Measurements from ENCODE around the gene USP15. TPM values are rescaled to one million over a fixed set of nuclear protein-coding genes. Genes with fewer than 3 reads are reported as not detected.

USP15 gene
- total and polyA plus RNA-seq, 2 of the 8 experiments (the other 6 are each of a cell fraction or from before 2014, with no cell fraction given), result 12.7 to 38.6 TPM

DNA sequence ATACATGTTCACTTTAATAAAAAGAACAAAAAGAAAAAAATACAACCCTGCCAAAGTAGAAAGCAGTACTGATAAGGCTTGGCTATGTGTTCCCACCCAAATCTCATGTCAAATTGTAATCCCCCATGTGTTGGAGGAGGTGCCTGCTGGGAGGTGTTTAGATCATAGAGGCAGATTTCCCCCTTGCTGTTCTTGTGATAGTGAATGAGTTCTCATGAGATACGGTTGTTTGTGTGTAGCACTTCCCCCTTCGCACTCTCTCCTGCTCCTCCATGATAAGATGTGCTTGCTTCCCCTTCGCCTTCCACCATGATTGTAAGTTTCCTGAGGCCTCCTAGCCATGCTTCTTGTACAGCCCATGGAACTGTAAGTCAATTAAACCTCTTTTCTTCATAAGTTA is 59.9 kb downstream of the USP15 start:
- no peaks in the 10 kb centered on the region for H3K4me1 ChIP-seq (replicated peaks in 1 of 4; ENCODE audit: control insufficient read depth in 3 of 4, insufficient read depth in 4 of 4, low read length in 3 of 4)
- no peak for DNase-seq (ENCODE audit: low read depth in 1 of 2, low spot score in 2 of 2)
- no peaks in the 10 kb centered on the region for H3K9me3 ChIP-seq (ENCODE audit: insufficient read depth in 2 of 2, low read depth in 1 of 2, low read length in 1 of 2)
- no peak overlapping the region for H4K91ac ChIP-seq (replicated peaks; ENCODE audit: insufficient read length, low read length)
- no peak overlapping the region for H4K8ac ChIP-seq (ENCODE audit: extremely low read depth, insufficient read depth, low read length)
- no peaks in the 10 kb centered on the region for H3K23me2 ChIP-seq (ENCODE audit: low read depth, low read length)
- no peak overlapping the region for H2BK120ac ChIP-seq (replicated peaks; ENCODE audit: low read depth, low read length)
- no peak overlapping the region for H3K4me2 ChIP-seq (ENCODE audit: insufficient read depth in 1 of 2, low read depth in 2 of 2, low read length in 2 of 2)
- H3K56ac ChIP-seq (replicated peaks; ENCODE audit: insufficient read length, low read depth, low read length), result no peak overlapping the region
- no peak overlapping the region for H3K4me3 ChIP-seq (ENCODE audit: extremely low read depth in 1 of 4, insufficient read depth in 2 of 4, low read depth in 3 of 4, low read length in 4 of 4)
- H4K5ac ChIP-seq (ENCODE audit: insufficient read length, low read depth, low read length), result no peak overlapping the region
- H3K18ac ChIP-seq (ENCODE audit: extremely low read depth, low read length), result no peak overlapping the region
- no peaks in the 10 kb centered on the region for H3K79me1 ChIP-seq (ENCODE audit: low read depth, low read length)
- H3K4ac ChIP-seq (replicated peaks; ENCODE audit: insufficient read length, low read depth, low read length), result no peak overlapping the region
- H2AFZ ChIP-seq (ENCODE audit: low read length), result no peak overlapping the region
- POLR2A ChIA-PET (ENCODE audit: partially characterized antibody), result no interaction called here
- H3K79me2 ChIP-seq (ENCODE audit: control insufficient read depth in 1 of 2, insufficient read depth in 2 of 2, low read length in 2 of 2), result no peaks in the 10 kb centered on the region
- no peak overlapping the region for H3K14ac ChIP-seq (ENCODE audit: insufficient read length)
- no peaks in the 10 kb centered on the region for H3K27me3 ChIP-seq (replicated peaks in 1 of 4; ENCODE audit: control insufficient read depth in 3 of 4, extremely low read depth in 1 of 4, insufficient read depth in 3 of 4, low read length in 3 of 4)
- no peak overlapping the region for H2BK15ac ChIP-seq (ENCODE audit: low read length)
- H3K9ac ChIP-seq (replicated peaks in 1 of 4; ENCODE audit: extremely low read depth in 1 of 4, low read depth in 3 of 4, low read length in 3 of 4), result no peak overlapping the region
- no peak overlapping the region for H2AK5ac ChIP-seq (ENCODE audit: low read depth, low read length)
- FAIRE-seq, result no peak
- no peak overlapping the region for H2BK20ac ChIP-seq (ENCODE audit: low read length)
- no peak overlapping the region for H3K23ac ChIP-seq (ENCODE audit: insufficient read length)
- H2BK5ac ChIP-seq (ENCODE audit: low read depth, low read length), result no peak overlapping the region
- CTCF ChIA-PET (ENCODE audit: partially characterized antibody), result no interaction called here
- 93% methylated on average over 3 of the region's 3 CpGs; no CpG with 5 or more reads in 1 of the 2 experiments for WGBS, 2 experiments (ENCODE audit: extremely low coverage in 1 of 2, insufficient coverage in 1 of 2, insufficient read length in 1 of 2, insufficient replicate concordance in 2 of 2, low coverage in 1 of 2, low lambda C conversion rate in 2 of 2, missing lambda C conversion rate in 1 of 2)
- peaks cover 0 to 2% of the 10 kb centered on the region in 2 experiments for H4K20me1 ChIP-seq (replicated peaks in 1 of 2; ENCODE audit: control insufficient read depth in 1 of 2, insufficient read depth in 2 of 2, low read length in 2 of 2)
- H3K27ac ChIP-seq (ENCODE audit: low read depth, low read length), result no peak overlapping the region
- H2BK12ac ChIP-seq (ENCODE audit: low read depth, low read length), result no peak overlapping the region
- peaks cover 0 to 4% (median 0%) of the 10 kb centered on the region in 4 experiments; a peak in 1 of 8 replicates for H3K36me3 ChIP-seq (ENCODE audit: control insufficient read depth in 2 of 4, insufficient read depth in 4 of 4, low read length in 3 of 4)
- no peak for TF ChIP-seq MAX (IDR thresholded peaks at IDR 0.05)

Measured in H1 (cell line).